ENCODE data around the gene TMEM231. TPM values are rescaled to one million over a fixed set of nuclear protein-coding genes. Genes with fewer than 3 reads are reported as not detected.

Gene TMEM231
- total and polyA plus RNA-seq, 2 donors (not counting 1 experiment from before 2014, with no cell fraction given) = 9.6 to 18.8 TPM

DNA sequence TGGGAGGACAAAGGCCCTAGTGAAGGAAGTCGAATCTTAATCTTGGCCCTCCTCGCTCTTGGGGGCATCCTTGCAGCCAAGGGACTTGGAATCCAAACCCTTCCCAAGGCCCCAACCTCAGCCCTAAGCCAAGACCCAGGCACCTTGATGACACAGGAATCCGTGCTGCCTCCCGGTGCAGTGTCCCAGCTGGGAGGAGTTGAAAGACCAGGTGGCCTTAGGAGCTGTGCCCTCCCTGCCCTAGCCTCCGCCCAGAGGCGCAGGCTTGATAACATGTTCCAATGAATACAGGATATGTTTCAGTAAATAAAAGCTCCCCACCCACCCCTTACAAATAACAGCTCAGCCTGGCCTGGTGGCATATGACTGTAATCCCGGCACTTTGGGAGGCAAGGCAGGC is 20.2 kb downstream of the TMEM231 start, which contains the start of gene CHST5:
Gene CHST5 (minus strand): TSS at position 208 of the 400 bp plus-strand sequence. CDS start 5,724 bp downstream, outside the sequence.
- Histone ChIP-seq H3K9ac (ENCODE audit: insufficient read depth, low read length) (no peak within 1 kb of the TSS), H3K27ac (ENCODE audit: insufficient read depth, low read length) (no peak within 1 kb of the TSS), H3K79me2 (ENCODE audit: control insufficient read depth, insufficient read depth, low read length) (no peaks in the 10 kb centered on the region), H3K9me3 (ENCODE audit: control insufficient read depth, insufficient read depth, low read depth, low read length) (no peaks in the 10 kb centered on the region), H3K4me1 (ENCODE audit: control insufficient read depth, extremely low read depth, insufficient read depth, low read length) (no peaks in the 10 kb centered on the region), H4K20me1 (ENCODE audit: control insufficient read depth, extremely low read depth, insufficient read depth, low read length) (no peaks in the 10 kb centered on the region), H3K27me3 (ENCODE audit: control insufficient read depth, insufficient read depth, low read length) (no peaks in the 10 kb centered on the region), H3K4me2 (ENCODE audit: extremely low read depth, insufficient read depth, low read length) (no peak within 1 kb of the TSS), H3K36me3 (ENCODE audit: control insufficient read depth, insufficient read depth, low read length) (no peaks in the 10 kb centered on the region), H3K4me3 (replicated peaks in 1 of 4; ENCODE audit: control extremely low read depth in 1 of 4, insufficient read depth in 1 of 4, low read depth in 3 of 4, low read length in 4 of 4) (no peak within 1 kb of the TSS), H2AFZ (ENCODE audit: low read length) (no peak within 1 kb of the TSS)
- DNase-seq (ENCODE audit: low read depth in 2 of 2) = no peak
- TF ChIP-seq, protein P1, sequence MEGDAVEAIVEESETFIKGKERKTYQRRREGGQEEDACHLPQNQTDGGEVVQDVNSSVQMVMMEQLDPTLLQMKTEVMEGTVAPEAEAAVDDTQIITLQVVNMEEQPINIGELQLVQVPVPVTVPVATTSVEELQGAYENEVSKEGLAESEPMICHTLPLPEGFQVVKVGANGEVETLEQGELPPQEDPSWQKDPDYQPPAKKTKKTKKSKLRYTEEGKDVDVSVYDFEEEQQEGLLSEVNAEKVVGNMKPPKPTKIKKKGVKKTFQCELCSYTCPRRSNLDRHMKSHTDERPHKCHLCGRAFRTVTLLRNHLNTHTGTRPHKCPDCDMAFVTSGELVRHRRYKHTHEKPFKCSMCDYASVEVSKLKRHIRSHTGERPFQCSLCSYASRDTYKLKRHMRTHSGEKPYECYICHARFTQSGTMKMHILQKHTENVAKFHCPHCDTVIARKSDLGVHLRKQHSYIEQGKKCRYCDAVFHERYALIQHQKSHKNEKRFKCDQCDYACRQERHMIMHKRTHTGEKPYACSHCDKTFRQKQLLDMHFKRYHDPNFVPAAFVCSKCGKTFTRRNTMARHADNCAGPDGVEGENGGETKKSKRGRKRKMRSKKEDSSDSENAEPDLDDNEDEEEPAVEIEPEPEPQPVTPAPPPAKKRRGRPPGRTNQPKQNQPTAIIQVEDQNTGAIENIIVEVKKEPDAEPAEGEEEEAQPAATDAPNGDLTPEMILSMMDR (conservative IDR thresholded peaks at IDR 0.05 in 1 of 2, IDR thresholded peaks at IDR 0.05 in 1 of 2; ENCODE audit: low read depth in 1 of 2, low read length in 2 of 2) = no peak
- no peak for TF ChIP-seq EZH2 (IDR thresholded peaks at IDR 0.05; ENCODE audit: low read length, missing control alignments)

GRCh38 chr16:75535211-75535843 is 20.7 kb downstream of the TMEM231 start:
- no peak for TF ChIP-seq EZH2 (IDR thresholded peaks at IDR 0.05; ENCODE audit: low read length, missing control alignments)
- TF ChIP-seq, protein P1 (conservative IDR thresholded peaks at IDR 0.05 in 1 of 2, IDR thresholded peaks at IDR 0.05 in 1 of 2; ENCODE audit: low read depth in 1 of 2, low read length in 2 of 2) = no peak
- Histone ChIP-seq H3K9ac (ENCODE audit: insufficient read depth, low read length) (no peak overlapping the region), H3K4me3 (replicated peaks in 1 of 4; ENCODE audit: control extremely low read depth in 1 of 4, insufficient read depth in 1 of 4, low read depth in 3 of 4, low read length in 4 of 4) (no peak overlapping the region), H3K9me3 (ENCODE audit: control insufficient read depth, insufficient read depth, low read depth, low read length) (no peaks in the 10 kb centered on the region), H3K4me1 (ENCODE audit: control insufficient read depth, extremely low read depth, insufficient read depth, low read length) (no peaks in the 10 kb centered on the region), H3K79me2 (ENCODE audit: control insufficient read depth, insufficient read depth, low read length) (no peaks in the 10 kb centered on the region), H3K4me2 (ENCODE audit: extremely low read depth, insufficient read depth, low read length) (no peak overlapping the region), H3K27ac (ENCODE audit: insufficient read depth, low read length) (no peak overlapping the region), H4K20me1 (ENCODE audit: control insufficient read depth, extremely low read depth, insufficient read depth, low read length) (no peaks in the 10 kb centered on the region), H3K36me3 (ENCODE audit: control insufficient read depth, insufficient read depth, low read length) (no peaks in the 10 kb centered on the region), H2AFZ (ENCODE audit: low read length) (no peak overlapping the region), H3K27me3 (ENCODE audit: control insufficient read depth, insufficient read depth, low read length) (no peaks in the 10 kb centered on the region)
- no peak for DNase-seq (ENCODE audit: low read depth in 2 of 2)

DNA sequence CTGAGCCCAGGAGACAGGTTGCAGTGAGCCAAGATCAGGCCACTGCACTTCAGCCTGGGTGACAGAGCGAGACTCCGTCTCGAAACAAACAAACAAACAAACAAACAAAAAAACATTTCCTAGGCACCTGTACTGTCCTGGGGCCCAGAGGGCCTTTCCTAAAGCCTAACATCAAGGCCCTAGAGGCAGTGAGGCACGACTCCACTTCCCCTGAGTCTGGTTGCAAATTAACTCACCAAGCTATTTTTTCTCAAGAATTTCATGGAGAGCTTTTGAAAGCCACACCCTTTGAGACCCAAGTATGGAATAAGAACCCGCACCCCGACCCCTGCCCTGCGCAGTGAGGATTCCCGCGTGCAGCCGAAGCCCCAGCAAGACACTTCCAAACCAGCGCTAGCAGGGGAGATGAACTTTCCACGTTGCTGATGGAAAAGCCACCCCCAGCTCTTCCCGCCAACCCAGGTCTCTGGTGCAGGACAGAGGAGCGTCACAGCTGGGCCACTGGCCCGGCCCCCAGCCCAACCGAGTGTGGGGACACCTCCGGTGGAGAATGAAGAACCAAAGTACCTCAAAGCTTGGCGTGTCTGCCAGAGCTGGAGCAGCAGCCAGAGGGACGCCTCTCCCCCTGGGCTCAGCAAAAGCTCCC is 21.4 kb downstream of the TMEM231 start:
- H3K9me3 ChIP-seq (ENCODE audit: control insufficient read depth, insufficient read depth, low read depth, low read length) = no peaks in the 10 kb centered on the region

More for the DNA sequence above, 21.4 kb downstream of the TMEM231 start:
- DNase-seq (ENCODE audit: low read depth in 2 of 2) = no peak
- Histone ChIP-seq H3K79me2 (ENCODE audit: control insufficient read depth, insufficient read depth, low read length) (no peaks in the 10 kb centered on the region), H3K36me3 (ENCODE audit: control insufficient read depth, insufficient read depth, low read length) (no peaks in the 10 kb centered on the region), H3K4me1 (ENCODE audit: control insufficient read depth, extremely low read depth, insufficient read depth, low read length) (no peaks in the 10 kb centered on the region), H3K27ac (ENCODE audit: insufficient read depth, low read length) (no peak overlapping the region), H4K20me1 (ENCODE audit: control insufficient read depth, extremely low read depth, insufficient read depth, low read length) (no peaks in the 10 kb centered on the region), H3K4me2 (ENCODE audit: extremely low read depth, insufficient read depth, low read length) (no peak overlapping the region), H3K9ac (ENCODE audit: insufficient read depth, low read length) (no peak overlapping the region), H2AFZ (ENCODE audit: low read length) (no peak overlapping the region), H3K27me3 (ENCODE audit: control insufficient read depth, insufficient read depth, low read length) (no peaks in the 10 kb centered on the region), H3K4me3 (replicated peaks in 1 of 4; ENCODE audit: control extremely low read depth in 1 of 4, insufficient read depth in 1 of 4, low read depth in 3 of 4, low read length in 4 of 4) (no peak overlapping the region)
- TF ChIP-seq, protein P1 (conservative IDR thresholded peaks at IDR 0.05 in 1 of 2, IDR thresholded peaks at IDR 0.05 in 1 of 2; ENCODE audit: low read depth in 1 of 2, low read length in 2 of 2) = no peak
- no peak for TF ChIP-seq EZH2 (IDR thresholded peaks at IDR 0.05; ENCODE audit: low read length, missing control alignments)
